ENCODE data around the gene HIRA.

Gene HIRA

GRCh38 chr22:19343470-19343869, 88.1 kb downstream of the HIRA start:
- no peak for DNase-seq
- Histone ChIP-seq H4K20me1 (ENCODE audit: insufficient read depth, low read length) (no peaks in the 10 kb centered on the region), H3K27ac (ENCODE audit: low read length) (no peak overlapping the region), H3K27me3 (replicated peaks; ENCODE audit: insufficient read depth, low read length) (no peaks in the 10 kb centered on the region), H3K36me3 (replicated peaks; ENCODE audit: insufficient read depth, low read length) (peaks cover 3% of the 10 kb centered on the region), H3F3A (ENCODE audit: insufficient read depth, low read length) (no peaks in the 10 kb centered on the region), H3K9me3 (replicated peaks; ENCODE audit: insufficient read depth, low read length) (no peaks in the 10 kb centered on the region), H3K4me2 (ENCODE audit: low read depth, low read length) (no peak overlapping the region), H3K4me3 (ENCODE audit: low read length) (no peak overlapping the region), H3K79me2 (ENCODE audit: low read length) (peaks cover 29% of the 10 kb centered on the region), H2AFZ (ENCODE audit: low read length) (no peak overlapping the region), H3K4me1 (ENCODE audit: low read length) (no peaks in the 10 kb centered on the region), H3K9ac (ENCODE audit: low read length) (no peak overlapping the region), H3K9me2 (replicated peaks; ENCODE audit: insufficient read depth, low read length) (no peaks in the 10 kb centered on the region)
- no peak for TF ChIP-seq EZH2 (optimal IDR thresholded peaks at IDR 0.05; ENCODE audit: low read depth, low read length)
- no peak for TF ChIP-seq CTCF (IDR thresholded peaks at IDR 0.05; ENCODE audit: low read length)
- TF ChIP-seq EZH2phosphoT487 (IDR thresholded peaks at IDR 0.05; ENCODE audit: low read length) = no peak

GRCh38 chr22:19341500-19341899, 90.0 kb downstream of the HIRA start:
- Histone ChIP-seq H3K27me3 (replicated peaks; ENCODE audit: insufficient read depth, low read length) (no peaks in the 10 kb centered on the region), H3K4me3 (ENCODE audit: low read length) (no peak overlapping the region), H3K4me2 (ENCODE audit: low read depth, low read length) (no peak overlapping the region), H2AFZ (ENCODE audit: low read length) (no peak overlapping the region), H3K9me3 (replicated peaks; ENCODE audit: insufficient read depth, low read length) (no peaks in the 10 kb centered on the region), H3K9ac (ENCODE audit: low read length) (no peak overlapping the region), H3K9me2 (replicated peaks; ENCODE audit: insufficient read depth, low read length) (no peaks in the 10 kb centered on the region), H3K4me1 (ENCODE audit: low read length) (no peaks in the 10 kb centered on the region), H4K20me1 (ENCODE audit: insufficient read depth, low read length) (no peaks in the 10 kb centered on the region), H3F3A (ENCODE audit: insufficient read depth, low read length) (no peaks in the 10 kb centered on the region), H3K27ac (ENCODE audit: low read length) (no peak overlapping the region), H3K36me3 (replicated peaks; ENCODE audit: insufficient read depth, low read length) (peaks cover 3% of the 10 kb centered on the region; the same call in 1 of the 2 replicates), H3K79me2 (ENCODE audit: low read length) (peaks cover 32% of the 10 kb centered on the region)
- TF ChIP-seq CTCF (IDR thresholded peaks at IDR 0.05; ENCODE audit: low read length) (no peak), EZH2phosphoT487 (IDR thresholded peaks at IDR 0.05; ENCODE audit: low read length) (no peak), EZH2 (optimal IDR thresholded peaks at IDR 0.05; ENCODE audit: low read depth, low read length) (no peak)
- DNase-seq = no peak

- peaks cover 32% of the 10 kb centered on the region for H3K79me2 ChIP-seq (ENCODE audit: low read length)
Observed at GRCh38 chr22:19337137-19337536, 94.4 kb downstream of the HIRA start.

More at GRCh38 chr22:19337137-19337536, 94.4 kb downstream of the HIRA start:
- Histone ChIP-seq H3K27me3 (replicated peaks; ENCODE audit: insufficient read depth, low read length) (no peaks in the 10 kb centered on the region), H3F3A (ENCODE audit: insufficient read depth, low read length) (no peaks in the 10 kb centered on the region), H3K9ac (ENCODE audit: low read length) (no peak overlapping the region), H3K4me3 (ENCODE audit: low read length) (no peak overlapping the region), H3K4me1 (ENCODE audit: low read length) (no peaks in the 10 kb centered on the region), H3K36me3 (replicated peaks; ENCODE audit: insufficient read depth, low read length) (peaks cover 1% of the 10 kb centered on the region; the same call in 1 of the 2 replicates), H3K9me2 (replicated peaks; ENCODE audit: insufficient read depth, low read length) (no peaks in the 10 kb centered on the region), H4K20me1 (ENCODE audit: insufficient read depth, low read length) (no peaks in the 10 kb centered on the region), H3K9me3 (replicated peaks; ENCODE audit: insufficient read depth, low read length) (no peaks in the 10 kb centered on the region), H3K4me2 (ENCODE audit: low read depth, low read length) (no peak overlapping the region), H2AFZ (ENCODE audit: low read length) (no peak overlapping the region), H3K27ac (ENCODE audit: low read length) (no peak overlapping the region)
- TF ChIP-seq EZH2 (optimal IDR thresholded peaks at IDR 0.05; ENCODE audit: low read depth, low read length) (no peak), EZH2phosphoT487 (IDR thresholded peaks at IDR 0.05; ENCODE audit: low read length) (no peak), CTCF (IDR thresholded peaks at IDR 0.05; ENCODE audit: low read length) (no peak)
- DNase-seq = no peak
